Measurements from ENCODE around the gene OR2T1.
"Not testable (repeated sequence)": the region's sequence is repeated elsewhere in the genome, so short reads cannot be mapped to it uniquely, and the experiment has no call there.

Gene OR2T1

GRCh38 chr1:248436303-248436702 is 33.5 kb downstream of the OR2T1 start:
- DNase-seq (ENCODE audit: low read depth): not testable (repeated sequence)

- not testable (repeated sequence) for DNase-seq (ENCODE audit: low read depth)
Observed at GRCh38 chr1:248438668-248439067, 35.8 kb downstream of the OR2T1 start.

- not testable (repeated sequence) for DNase-seq (ENCODE audit: low read depth)
Observed at GRCh38 chr1:248439283-248439682, 36.4 kb downstream of the OR2T1 start.

- DNase-seq (ENCODE audit: low read depth): not testable (repeated sequence)
Observed at GRCh38 chr1:248442500-248443277, 39.8 kb downstream of the OR2T1 start.

GRCh38 chr1:248444603-248445002 is 41.8 kb downstream of the OR2T1 start:
- DNase-seq (ENCODE audit: low read depth): not testable (repeated sequence)

GRCh38 chr1:248445399-248445798 is 42.6 kb downstream of the OR2T1 start, which contains the start of gene OR2T2:
OR2T2 (plus strand) TSS chr1:248445637; CDS start chr1:248452798, 7,161 bp downstream.
- not testable (repeated sequence) for DNase-seq (ENCODE audit: low read depth)

GRCh38 chr1:248448409-248449074 is 45.7 kb downstream of the OR2T1 start:
- not testable (repeated sequence) for DNase-seq (ENCODE audit: low read depth)

- not testable (repeated sequence) for DNase-seq (ENCODE audit: low read depth)
Observed at GRCh38 chr1:248449821-248450465, 47.1 kb downstream of the OR2T1 start.

GRCh38 chr1:248450466-248451145 is 47.8 kb downstream of the OR2T1 start:
- not testable (repeated sequence) for DNase-seq (ENCODE audit: low read depth)

- DNase-seq (ENCODE audit: low read depth): not testable (repeated sequence)
Observed at GRCh38 chr1:248453619-248454018, 50.8 kb downstream of the OR2T1 start.

- DNase-seq (ENCODE audit: low read depth): not testable (repeated sequence)
Observed at GRCh38 chr1:248455045-248455444, 52.2 kb downstream of the OR2T1 start.

GRCh38 chr1:248456635-248457034 is 53.8 kb downstream of the OR2T1 start:
- not testable (repeated sequence) for DNase-seq (ENCODE audit: low read depth)
